DOHH2 (cell line): ENCODE measurements around the gene PAQR6.

ENCODE experiments used
- H3F3A ChIP-seq: fragments of 200-600 bp; sonication (generic), shearing (Covaris generic); 2 replicates; pipeline ENCODE4 v1.6.0; 2016; ENCODE audit warnings: antibody characterized with exemption, mild to moderate bottlenecking; ENCODE audit not compliant: control insufficient read depth, insufficient read depth
- H3K27ac ChIP-seq: fragments of 200-600 bp; sonication (generic); 2 replicates; pipeline ENCODE4 v1.5.1; 2014; ENCODE audit warnings: low read depth, mild to moderate bottlenecking, low read length, moderate library complexity
- H3K27me3 ChIP-seq: fragments of 200-600 bp; sonication (generic); 2 replicates; pipeline ENCODE4 v1.6.1; 2014; ENCODE audit warnings: mild to moderate bottlenecking, low read length, mixed read lengths; ENCODE audit not compliant: control insufficient read depth
- H3K36me3 ChIP-seq: fragments of 200-600 bp; sonication (generic); 2 replicates; pipeline ENCODE4 v1.6.1; 2014; ENCODE audit warnings: mild to moderate bottlenecking, low read length, moderate library complexity, mixed read lengths; ENCODE audit not compliant: control insufficient read depth
- H3K4me1 ChIP-seq: fragments of 200-600 bp; sonication (generic); 2 replicates; pipeline ENCODE4 v1.6.1; 2014; ENCODE audit warnings: mild to moderate bottlenecking, low read length, mixed read lengths; ENCODE audit not compliant: control insufficient read depth
- H3K4me2 ChIP-seq: fragments of 200-600 bp; sonication (generic); 2 replicates; pipeline ENCODE4 v1.6.0; 2014; ENCODE audit warnings: mild to moderate bottlenecking, low read length, moderate library complexity
- H3K4me3 ChIP-seq: fragments of 200-600 bp; sonication (generic); 2 replicates; pipeline ENCODE4 v1.5.1; 2014; ENCODE audit warnings: mild to moderate bottlenecking, low read length, mixed read lengths
- H3K79me2 ChIP-seq: fragments of 200-600 bp; sonication (generic); 2 replicates; pipeline ENCODE4 v1.6.1; 2014; ENCODE audit warnings: mild to moderate bottlenecking, low read length, mixed read lengths; ENCODE audit not compliant: control insufficient read depth
- H3K9me2 ChIP-seq: fragments of 200-600 bp; sonication (generic); replicated peaks from 2 replicates; pipeline ENCODE4 v1.6.1; 2014; ENCODE audit warnings: mild to moderate bottlenecking, low read length, mixed read lengths; ENCODE audit not compliant: control insufficient read depth
- H3K9me3 ChIP-seq: fragments of 200-600 bp; sonication (generic); 2 replicates; pipeline ENCODE4 v1.6.1; 2014; ENCODE audit warnings: antibody characterized with exemption, low read length, mixed read lengths; ENCODE audit not compliant: control insufficient read depth, insufficient read depth
- H4K20me1 ChIP-seq: fragments of 200-600 bp; sonication (generic); 2 replicates; pipeline ENCODE4 v1.6.0; 2014; ENCODE audit warnings: low read depth, mild to moderate bottlenecking, antibody characterized with exemption, low read length, moderate library complexity; ENCODE audit not compliant: control insufficient read depth, insufficient read depth
- EZH2phosphoT487 ChIP-seq: fragments of 200-600 bp; sonication (generic); IDR thresholded peaks from 2 replicates; pipeline ENCODE4 v1.6.1; 2017; ENCODE audit warnings: borderline replicate concordance, mild to moderate bottlenecking, antibody characterized with exemption, low read length, moderate library complexity, mixed read lengths
- TF ChIP-seq, protein P1 (sequence below): fragments of 200-600 bp; sonication (generic); IDR thresholded peaks from one replicate; pipeline ENCODE4 v1.5.1; 2014; ENCODE audit warnings: antibody characterized with exemption, mild to moderate bottlenecking, low read depth, low read length; ENCODE audit not compliant: poor library complexity, severe bottlenecking

The PAQR6 gene

DNA sequence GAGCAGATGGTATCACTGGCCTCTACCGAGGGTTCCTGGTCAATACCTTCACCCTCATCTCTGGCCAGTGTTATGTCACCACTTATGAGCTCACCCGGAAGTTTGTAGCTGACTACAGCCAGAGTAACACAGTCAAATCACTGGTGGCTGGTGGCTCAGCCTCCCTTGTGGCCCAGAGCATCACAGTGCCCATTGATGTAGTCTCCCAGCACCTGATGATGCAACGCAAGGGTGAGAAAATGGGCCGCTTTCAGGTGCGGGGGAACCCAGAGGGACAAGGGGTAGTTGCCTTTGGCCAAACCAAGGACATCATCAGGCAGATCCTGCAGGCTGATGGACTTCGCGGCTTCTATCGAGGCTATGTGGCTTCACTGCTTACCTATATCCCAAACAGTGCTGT is 47.8 kb downstream of the PAQR6 start:
- Histone ChIP-seq H3K27me3 (no peaks in the 10 kb centered on the region), H3F3A (no peaks in the 10 kb centered on the region), H4K20me1 (0 out of 2 replicates have a peak, but pooled peaks cover 4% of the 10 kb centered on the region), H3K79me2 (peaks cover 77% of the 10 kb centered on the region), H3K36me3 (peaks cover 55% of the 10 kb centered on the region), H3K9me2 (no peaks in the 10 kb centered on the region), H3K4me2 (no peak overlapping the region), H3K9me3 (no peaks in the 10 kb centered on the region), H3K27ac (no peak overlapping the region), H3K4me1 (peaks cover 17% of the 10 kb centered on the region), H3K4me3 (no peak overlapping the region)
- TF ChIP-seq, protein P1, sequence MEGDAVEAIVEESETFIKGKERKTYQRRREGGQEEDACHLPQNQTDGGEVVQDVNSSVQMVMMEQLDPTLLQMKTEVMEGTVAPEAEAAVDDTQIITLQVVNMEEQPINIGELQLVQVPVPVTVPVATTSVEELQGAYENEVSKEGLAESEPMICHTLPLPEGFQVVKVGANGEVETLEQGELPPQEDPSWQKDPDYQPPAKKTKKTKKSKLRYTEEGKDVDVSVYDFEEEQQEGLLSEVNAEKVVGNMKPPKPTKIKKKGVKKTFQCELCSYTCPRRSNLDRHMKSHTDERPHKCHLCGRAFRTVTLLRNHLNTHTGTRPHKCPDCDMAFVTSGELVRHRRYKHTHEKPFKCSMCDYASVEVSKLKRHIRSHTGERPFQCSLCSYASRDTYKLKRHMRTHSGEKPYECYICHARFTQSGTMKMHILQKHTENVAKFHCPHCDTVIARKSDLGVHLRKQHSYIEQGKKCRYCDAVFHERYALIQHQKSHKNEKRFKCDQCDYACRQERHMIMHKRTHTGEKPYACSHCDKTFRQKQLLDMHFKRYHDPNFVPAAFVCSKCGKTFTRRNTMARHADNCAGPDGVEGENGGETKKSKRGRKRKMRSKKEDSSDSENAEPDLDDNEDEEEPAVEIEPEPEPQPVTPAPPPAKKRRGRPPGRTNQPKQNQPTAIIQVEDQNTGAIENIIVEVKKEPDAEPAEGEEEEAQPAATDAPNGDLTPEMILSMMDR = no peak
- TF ChIP-seq EZH2phosphoT487 = no peak

GRCh38 chr1:156198831-156199349 is 49.0 kb downstream of the PAQR6 start:
- no peaks in the 10 kb centered on the region for H3K9me3 ChIP-seq
- TF ChIP-seq, protein P1 = no peak
- TF ChIP-seq EZH2phosphoT487 = no peak
- peaks cover 58% of the 10 kb centered on the region for H3K36me3 ChIP-seq
- H4K20me1 ChIP-seq = 0 out of 2 replicates have a peak, but pooled peaks cover 4% of the 10 kb centered on the region
- no peaks in the 10 kb centered on the region for H3K27me3 ChIP-seq
- H3K9me2 ChIP-seq = no peaks in the 10 kb centered on the region
- peaks cover 22% of the 10 kb centered on the region for H3K4me1 ChIP-seq
- no peaks in the 10 kb centered on the region for H3F3A ChIP-seq
- H3K79me2 ChIP-seq = peaks cover 81% of the 10 kb centered on the region
- H3K4me2 ChIP-seq = no peak overlapping the region
- H3K27ac ChIP-seq = no peak overlapping the region
- no peak overlapping the region for H3K4me3 ChIP-seq

- no peak overlapping the region for H3K4me2 ChIP-seq
Observed at GRCh38 chr1:156196445-156196844, 51.4 kb downstream of the PAQR6 start.

More at GRCh38 chr1:156196445-156196844, 51.4 kb downstream of the PAQR6 start:
- H3K9me3 ChIP-seq = no peaks in the 10 kb centered on the region
- H3K9me2 ChIP-seq = no peaks in the 10 kb centered on the region
- H3K36me3 ChIP-seq = peaks cover 41% of the 10 kb centered on the region
- H3K79me2 ChIP-seq = peaks cover 67% of the 10 kb centered on the region
- no peak overlapping the region for H3K27ac ChIP-seq
- no peak overlapping the region for H3K4me3 ChIP-seq
- TF ChIP-seq, protein P1 = no peak
- TF ChIP-seq EZH2phosphoT487 = no peak
- 0 out of 2 replicates have a peak, but pooled peaks cover 4% of the 10 kb centered on the region for H4K20me1 ChIP-seq
- no peaks in the 10 kb centered on the region for H3F3A ChIP-seq
- H3K27me3 ChIP-seq = no peaks in the 10 kb centered on the region
- H3K4me1 ChIP-seq = peaks cover 29% of the 10 kb centered on the region
